IMR-90 (cell line): ENCODE measurements around the gene MTA1.

Experiments used
- FOS ChIP-seq: fragments of 150-350 bp; IDR thresholded peaks from 2 replicates; pipeline ENCODE4 v1.6.1; 2016; ENCODE audit warnings: low read depth, low read length
- MAZ ChIP-seq: IDR thresholded peaks from 2 replicates; pipeline ENCODE4 v1.6.1; 2012; ENCODE audit warnings: low read depth, mild to moderate bottlenecking, low read length, improper control_type of control experiment, moderate library complexity, borderline replicate concordance
- NFE2L2 ChIP-seq: fragments of 150-350 bp; IDR thresholded peaks from 2 replicates; pipeline ENCODE4 v1.6.1; 2016; ENCODE audit warnings: low read depth, mild to moderate bottlenecking, low read length
- POLR2A ChIP-seq: IDR thresholded peaks from 2 replicates; pipeline ENCODE4 v1.6.1; 2012; ENCODE audit warnings: mild to moderate bottlenecking, low read depth, low read length
- TF ChIP-seq, protein P1 (sequence below): conservative IDR thresholded peaks from 2 replicates; pipeline ENCODE4 v1.5.1; 2012; ENCODE audit warnings: mild to moderate bottlenecking, low read depth, low read length, improper control_type of control experiment
- TF ChIP-seq, protein P2 (sequence below): fragments of 150-350 bp; IDR thresholded peaks from 2 replicates; pipeline ENCODE4 v1.6.1; 2017; ENCODE audit warnings: mild to moderate bottlenecking, antibody characterized with exemption, low read length, low read depth

DNA sequence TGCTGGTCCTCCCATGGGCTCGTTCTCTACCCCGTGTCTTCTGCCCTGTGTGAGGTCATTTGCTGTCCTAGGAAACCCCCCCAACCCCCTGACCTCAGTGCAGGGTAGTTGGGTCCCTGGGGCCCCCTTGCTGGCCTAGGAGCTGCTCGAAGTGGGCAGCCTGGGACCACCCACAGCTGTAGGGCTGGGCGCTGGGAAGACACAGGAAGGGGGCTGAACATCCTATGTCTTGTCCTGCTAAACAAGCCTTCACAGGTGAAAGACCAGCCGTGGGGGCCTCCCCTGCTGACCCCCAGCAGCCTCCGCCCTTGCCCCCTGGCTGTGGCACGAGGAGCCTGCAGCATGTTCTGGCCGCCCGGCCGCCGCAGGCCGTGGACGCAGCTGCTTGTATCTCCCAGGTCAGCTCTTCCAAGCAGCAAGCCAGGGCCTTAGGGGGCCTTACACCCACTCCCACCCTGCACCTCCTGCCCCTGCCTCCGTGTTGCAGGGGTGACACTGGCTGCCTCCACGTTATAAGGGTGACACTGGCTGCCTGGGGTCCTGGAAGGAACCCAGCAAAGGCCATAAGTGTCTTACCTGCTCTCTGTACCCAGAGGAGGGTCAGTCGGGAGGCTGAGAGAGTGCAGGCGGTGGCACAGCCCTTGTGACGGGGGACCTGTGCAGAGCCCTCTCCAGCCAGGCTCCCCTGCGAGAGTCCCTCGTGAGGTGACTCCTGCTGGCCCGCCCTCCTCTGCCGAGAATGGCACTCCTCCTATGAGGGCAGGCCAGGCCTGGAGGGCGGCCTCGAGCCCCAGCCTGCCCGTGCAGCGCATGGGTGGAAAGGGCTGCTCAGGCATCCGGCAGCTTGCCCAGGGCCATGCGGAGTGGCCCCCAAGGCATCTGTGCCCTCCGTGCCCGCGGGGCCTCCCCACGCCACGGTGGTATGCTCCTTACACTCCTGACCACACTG lies 32.8 kb upstream of the MTA1 start:
- TF ChIP-seq, protein P1, sequence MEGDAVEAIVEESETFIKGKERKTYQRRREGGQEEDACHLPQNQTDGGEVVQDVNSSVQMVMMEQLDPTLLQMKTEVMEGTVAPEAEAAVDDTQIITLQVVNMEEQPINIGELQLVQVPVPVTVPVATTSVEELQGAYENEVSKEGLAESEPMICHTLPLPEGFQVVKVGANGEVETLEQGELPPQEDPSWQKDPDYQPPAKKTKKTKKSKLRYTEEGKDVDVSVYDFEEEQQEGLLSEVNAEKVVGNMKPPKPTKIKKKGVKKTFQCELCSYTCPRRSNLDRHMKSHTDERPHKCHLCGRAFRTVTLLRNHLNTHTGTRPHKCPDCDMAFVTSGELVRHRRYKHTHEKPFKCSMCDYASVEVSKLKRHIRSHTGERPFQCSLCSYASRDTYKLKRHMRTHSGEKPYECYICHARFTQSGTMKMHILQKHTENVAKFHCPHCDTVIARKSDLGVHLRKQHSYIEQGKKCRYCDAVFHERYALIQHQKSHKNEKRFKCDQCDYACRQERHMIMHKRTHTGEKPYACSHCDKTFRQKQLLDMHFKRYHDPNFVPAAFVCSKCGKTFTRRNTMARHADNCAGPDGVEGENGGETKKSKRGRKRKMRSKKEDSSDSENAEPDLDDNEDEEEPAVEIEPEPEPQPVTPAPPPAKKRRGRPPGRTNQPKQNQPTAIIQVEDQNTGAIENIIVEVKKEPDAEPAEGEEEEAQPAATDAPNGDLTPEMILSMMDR: no peak
- no peak for TF ChIP-seq POLR2A
- no peak for TF ChIP-seq MAZ
- no peak for TF ChIP-seq NFE2L2
- TF ChIP-seq FOS: no peak
- TF ChIP-seq, protein P2, sequence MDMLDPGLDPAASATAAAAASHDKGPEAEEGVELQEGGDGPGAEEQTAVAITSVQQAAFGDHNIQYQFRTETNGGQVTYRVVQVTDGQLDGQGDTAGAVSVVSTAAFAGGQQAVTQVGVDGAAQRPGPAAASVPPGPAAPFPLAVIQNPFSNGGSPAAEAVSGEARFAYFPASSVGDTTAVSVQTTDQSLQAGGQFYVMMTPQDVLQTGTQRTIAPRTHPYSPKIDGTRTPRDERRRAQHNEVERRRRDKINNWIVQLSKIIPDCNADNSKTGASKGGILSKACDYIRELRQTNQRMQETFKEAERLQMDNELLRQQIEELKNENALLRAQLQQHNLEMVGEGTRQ: no peak
